COLO829 (cell line): ENCODE data around the gene CLMN.

ENCODE experiments used
- DNase-seq: peaks from one replicate; pipeline ENCODE4 v3.0.0; 2012; ENCODE audit warnings: low spot score

Gene CLMN

DNA sequence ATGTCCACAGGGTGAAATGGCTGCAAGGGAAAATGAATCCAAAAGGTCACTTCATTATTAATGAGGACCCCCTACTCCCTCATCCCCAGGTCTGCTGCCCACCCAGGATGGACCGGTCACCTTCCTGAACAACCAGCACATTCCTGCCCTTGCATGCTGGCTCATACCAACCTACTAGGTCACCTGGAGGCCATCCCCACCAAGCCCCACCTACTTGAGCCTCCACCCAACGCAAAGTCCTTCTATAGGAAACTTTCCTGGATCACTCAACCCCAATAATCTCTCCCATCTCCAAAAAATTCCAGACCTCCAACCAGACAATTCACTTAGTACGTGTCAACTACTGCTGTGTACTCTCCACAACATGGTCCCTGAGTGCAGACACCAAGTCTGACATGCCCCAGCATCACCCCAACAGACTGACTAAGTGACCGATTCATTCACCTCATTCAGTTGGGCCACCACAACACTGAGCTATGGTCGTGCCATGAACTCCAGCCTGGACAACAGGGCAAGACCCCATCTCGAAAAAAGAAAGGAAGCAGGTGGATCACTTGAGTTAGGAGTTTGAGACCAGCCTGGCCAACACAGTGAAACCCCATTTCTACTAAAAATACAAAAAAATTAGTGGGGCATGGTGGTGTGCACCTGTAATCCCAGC is 18.1 kb downstream of the CLMN start:
- no peak for DNase-seq

DNA sequence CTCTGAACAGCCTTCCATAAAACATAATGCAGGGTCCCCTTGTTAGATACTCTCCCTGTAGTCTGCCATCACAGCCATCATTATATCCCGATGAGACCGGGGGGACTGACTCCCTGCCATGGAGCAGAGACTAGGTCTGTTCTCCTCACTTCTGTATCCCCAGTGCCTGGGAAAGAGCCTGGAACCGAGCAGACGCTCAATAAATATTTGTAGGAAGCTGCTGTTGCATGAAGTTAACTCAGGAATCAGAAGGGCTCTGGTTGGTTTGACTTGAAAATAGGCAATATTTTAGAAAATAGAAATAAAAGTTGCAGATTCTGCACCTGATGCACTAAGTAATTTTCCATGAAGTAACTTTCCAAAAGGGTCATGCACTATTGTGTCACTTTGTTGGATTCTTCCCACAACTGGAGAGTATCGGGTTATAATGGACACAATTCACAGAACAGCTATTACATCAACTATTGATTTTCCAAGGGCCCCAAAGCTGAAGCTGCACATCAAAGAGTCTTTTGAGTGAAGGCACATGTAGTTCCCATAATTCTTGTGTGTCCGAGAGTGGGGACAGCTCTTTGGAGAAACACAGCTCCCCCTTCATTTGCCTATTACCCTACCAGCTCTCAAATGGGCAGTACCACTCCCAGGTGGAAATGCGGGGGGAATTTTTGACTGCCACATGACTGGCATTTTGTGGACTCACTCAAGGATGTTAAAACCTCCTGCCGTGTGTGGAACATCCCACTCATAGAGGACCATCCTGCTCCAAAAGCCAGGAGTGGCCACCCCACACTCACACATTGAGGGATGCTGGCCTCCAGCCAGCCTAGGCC is 18.8 kb downstream of the CLMN start:
- DNase-seq: no peak

DNA sequence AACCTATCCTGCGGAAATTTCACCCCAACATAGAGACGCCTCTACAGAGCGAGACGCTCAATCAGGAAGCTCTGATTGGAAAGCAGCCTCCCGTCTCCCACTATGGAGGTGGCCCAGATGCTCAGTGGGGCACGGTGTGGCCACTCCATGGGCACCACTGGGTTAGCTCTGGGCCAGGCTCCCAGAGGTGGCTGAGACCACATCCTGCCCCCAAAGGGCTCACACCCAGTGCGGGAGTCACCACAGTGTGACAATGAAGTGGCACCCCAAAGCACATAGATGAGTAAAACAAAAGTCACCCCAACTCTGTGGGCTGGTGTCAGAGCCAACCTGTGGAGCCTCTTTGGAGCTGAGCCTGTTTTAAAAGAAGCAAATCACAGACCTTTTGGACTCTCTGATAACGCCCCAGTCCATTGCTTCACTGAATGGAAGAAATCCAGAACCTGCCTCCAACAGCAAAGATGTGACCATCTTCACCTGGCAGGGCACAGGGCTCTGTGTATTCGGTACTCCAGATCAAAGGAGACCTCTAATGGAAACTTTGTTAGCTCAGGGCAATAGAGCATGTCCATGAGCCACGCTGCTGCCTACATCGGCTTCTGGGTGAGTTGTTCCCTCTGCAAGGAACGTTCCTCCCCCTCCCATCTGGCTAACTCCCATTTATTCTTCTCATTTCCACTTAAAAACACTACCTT is 19.6 kb downstream of the CLMN start:
- DNase-seq: no peak

DNA sequence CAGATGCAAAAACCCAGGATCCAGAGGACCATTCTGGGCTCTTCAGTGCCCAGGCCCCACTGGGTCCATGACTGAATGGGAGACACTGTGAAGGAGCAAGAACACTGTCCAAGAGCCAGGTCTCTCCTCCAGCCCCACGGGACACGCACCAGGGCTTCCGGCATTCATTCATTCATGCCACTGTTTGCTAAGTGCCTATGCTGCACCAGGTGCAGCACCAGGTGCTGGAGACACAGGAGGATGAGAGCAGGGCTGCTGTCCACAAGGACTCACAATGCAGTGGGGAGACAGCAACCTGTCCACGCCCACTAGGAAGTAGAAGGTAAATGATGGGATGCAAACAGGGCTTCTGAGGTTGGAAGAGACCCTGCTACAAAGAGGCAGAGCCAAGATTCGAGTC is 20.4 kb downstream of the CLMN start:
- no peak for DNase-seq

DNA sequence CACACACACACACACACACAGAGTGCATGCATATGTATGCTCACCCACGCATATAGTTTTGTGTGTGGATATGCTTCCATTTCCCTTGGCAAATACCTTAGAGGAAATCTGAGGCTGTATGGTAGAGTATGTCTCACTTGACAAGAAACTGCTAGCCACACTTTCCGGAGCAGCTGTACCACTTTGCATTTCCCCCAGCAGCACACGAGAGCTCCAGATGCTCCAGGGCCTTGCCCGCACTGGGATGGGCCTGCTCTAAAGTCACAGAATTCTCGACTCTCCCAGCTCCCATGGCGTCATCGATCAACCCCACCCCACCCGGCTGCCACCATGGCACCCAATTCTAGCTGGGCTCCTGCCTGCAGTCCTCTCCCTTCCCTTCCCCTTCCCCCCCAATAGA is 21.9 kb downstream of the CLMN start:
- no peak for DNase-seq

DNA sequence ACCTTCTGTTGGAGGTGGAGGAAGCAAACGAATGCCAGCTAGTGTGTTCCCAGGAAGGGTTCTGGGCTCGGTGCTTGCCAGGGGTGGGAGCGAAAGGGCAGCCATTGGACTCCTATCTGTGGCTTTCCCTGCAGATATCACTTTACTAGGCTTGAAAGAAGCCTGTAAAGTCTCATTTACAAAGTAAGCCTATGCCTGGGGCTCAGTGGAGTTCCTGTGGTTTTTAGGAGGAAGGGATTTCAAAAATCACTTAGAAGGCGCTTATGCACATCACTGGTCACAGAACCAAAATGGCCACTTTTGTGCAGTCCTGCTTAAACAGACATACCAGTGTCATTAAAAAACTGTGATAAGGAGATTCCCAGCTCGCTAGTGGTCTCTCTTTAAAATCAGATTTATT is 22.7 kb downstream of the CLMN start:
- no peak for DNase-seq

DNA sequence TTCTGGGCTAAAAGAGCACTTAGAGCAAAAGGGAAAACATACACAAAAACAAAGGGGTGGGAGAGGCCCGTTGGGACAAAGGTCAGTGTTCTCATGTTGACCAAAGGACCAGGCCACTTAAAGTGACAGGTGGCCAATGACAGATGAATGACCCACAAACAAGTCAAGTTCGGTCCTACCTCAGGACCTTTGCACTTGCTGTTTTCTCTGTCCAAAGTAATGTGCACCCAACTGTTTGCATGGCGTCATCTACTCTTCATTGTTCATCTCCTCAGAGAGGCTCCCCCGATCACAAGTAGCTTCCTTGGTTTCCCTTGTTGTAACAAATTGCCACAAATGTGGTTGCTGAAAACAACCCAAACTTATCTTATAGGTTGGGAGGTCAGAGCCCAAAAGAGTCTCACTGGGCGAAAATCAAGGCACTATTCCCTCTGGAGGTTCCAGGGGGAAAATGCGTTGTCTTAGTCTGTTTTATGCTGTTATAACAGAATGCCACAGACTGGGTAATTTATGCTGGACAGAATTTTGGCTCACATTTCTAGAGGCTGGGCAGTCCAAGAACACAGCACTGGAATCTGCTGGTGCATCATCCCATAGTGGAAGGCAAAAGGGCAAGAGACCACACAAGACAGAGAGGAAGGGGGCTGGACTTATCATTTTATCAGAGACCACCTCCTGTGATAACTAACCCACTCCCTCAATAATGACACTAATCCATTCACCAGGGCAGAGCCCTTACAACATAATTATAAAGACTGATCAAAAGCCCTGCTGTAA is 23.9 kb downstream of the CLMN start:
- DNase-seq: no peak

DNA sequence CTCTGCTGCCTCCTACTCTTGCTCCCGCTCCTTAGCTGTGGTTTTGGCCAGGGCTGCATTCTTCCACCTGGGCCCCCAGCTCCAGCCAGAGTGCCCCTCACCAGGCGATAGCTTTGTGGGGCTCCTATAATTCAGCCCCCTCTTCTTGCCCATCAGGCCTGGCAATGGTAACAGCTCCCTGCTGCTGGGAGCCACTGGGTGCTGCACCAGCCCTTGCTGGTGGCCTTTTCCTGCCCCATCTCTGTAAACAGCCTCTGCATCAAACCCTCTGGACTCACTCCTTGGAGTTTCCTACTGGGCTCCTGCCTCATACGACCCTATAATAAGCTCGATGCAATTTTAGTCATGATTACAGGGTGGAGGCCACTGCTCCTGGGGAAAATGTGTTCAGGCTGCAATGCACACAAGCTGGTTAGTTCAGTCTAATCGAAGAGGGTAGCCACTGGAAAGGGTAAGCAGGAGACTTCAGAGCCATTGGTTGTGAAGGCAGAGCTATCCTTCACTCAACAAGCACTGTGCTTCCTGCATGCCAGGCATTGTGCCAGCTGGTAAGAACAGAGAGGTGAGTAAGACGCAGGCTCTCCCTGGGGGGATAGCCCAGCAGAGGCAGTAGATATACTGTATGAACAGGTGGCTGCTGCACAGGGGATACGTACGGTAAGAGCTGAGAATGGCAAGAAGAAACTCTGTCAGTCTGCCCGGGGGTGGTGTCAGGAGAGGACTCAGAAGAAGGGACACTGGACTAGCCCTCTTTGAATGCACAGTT is 24.7 kb downstream of the CLMN start:
- DNase-seq: no peak

DNA sequence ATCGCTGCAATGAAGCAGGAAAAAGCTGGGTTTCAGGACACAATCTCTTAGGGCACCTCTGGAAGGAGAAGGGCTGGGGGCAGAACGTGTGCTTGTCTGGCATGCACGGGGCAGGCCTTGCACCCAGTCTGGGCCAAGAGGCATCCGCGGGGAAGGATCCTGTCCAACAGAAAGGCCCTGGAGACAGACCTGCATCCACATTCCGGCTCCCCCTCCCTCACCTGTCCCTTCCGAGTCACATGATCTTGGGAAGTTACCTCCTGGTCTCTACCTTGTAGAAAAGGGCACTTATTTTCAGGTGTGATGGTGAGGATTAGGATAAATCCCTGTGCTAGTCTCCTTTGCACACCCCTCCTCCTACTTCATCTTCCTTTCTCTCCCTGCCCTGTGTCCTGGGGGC is 25.4 kb downstream of the CLMN start:
- no peak for DNase-seq

DNA sequence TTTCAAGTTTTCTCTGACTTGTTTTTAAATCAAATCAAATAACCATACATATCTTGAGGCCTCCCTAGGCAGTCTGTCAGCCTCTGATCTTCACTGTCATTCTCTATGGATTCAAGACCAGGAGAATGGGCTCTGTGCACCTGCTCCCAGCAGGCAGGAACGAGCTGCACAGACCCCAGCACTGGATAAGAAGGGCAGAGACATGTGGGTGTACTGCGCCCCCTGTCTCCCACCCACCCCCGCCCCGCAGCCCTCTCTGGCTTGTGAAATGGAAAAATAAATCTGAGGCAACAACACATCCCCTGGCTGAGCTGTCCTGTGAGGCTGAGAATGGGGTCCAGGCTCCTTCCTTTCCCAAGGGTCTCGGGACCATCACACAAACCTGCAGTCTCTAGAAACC is 26.3 kb downstream of the CLMN start:
- no peak for DNase-seq

DNA sequence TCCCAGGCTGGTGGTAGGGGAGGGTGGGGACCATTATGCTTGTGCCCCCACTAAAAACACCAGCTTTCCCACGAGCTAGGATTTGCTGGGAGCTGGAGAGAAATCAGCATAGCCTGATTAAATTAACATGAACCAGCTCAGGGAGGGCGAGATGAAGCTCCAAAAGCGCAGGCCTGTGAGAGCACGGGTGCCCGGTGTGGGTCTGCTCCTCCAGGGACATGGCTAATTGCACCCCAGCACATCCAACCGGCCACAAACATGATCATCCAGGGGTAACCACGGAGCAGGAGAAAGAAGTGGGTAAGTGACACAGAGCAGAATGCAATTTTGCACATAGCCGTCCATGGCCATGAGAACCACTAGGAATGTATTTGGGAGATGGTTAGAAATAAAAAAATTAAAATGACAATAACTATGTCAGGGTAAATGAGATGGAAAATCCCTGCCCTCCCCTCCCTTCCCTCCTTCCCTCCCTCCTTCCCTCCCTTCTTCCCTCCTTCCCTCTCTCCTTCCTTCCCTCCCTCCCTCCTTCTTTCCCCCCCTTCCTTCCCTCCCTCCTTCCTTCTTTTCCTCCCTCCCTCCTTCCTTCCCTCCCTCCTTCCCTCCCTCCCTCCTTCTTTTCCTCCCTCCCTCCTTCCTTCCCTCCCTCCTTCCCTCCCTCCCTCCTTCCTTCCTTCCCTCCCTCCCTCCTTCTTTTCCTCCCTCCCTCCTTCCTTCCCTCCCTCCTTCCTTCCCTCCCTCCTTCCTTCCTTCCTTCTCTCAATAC is 26.9 kb downstream of the CLMN start:
- no peak for DNase-seq

DNA sequence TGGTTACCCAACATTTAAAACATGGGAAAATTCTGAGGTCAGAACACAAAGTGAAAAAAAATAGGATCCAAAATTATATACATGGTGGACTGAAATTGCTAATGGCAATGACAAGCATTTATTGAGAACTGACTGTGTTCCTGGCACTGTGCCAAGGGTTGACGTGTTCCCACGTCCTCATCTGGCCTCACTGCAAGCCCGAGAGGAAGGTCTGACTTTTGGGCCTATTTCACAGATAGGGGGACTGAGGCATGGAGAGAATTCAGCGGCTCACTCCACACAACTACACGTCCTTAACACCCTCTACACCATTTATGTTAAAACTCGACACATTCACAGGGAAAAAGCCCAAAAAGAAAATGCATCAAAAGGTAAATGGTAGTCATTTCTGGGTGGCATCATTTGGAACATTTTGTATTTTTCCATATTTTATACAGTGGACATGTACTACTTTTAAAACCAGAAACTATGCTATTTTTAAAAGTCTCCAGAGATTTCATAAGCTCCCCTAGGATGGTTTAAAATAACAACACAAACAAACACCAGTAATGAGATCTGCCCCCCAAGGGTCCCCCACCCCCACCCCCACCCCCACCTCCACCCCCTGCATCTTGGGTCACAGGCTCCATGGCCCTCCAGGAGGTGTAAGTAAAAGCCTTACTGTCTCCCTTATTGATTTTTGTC is 27.7 kb downstream of the CLMN start:
- DNase-seq: no peak

DNA sequence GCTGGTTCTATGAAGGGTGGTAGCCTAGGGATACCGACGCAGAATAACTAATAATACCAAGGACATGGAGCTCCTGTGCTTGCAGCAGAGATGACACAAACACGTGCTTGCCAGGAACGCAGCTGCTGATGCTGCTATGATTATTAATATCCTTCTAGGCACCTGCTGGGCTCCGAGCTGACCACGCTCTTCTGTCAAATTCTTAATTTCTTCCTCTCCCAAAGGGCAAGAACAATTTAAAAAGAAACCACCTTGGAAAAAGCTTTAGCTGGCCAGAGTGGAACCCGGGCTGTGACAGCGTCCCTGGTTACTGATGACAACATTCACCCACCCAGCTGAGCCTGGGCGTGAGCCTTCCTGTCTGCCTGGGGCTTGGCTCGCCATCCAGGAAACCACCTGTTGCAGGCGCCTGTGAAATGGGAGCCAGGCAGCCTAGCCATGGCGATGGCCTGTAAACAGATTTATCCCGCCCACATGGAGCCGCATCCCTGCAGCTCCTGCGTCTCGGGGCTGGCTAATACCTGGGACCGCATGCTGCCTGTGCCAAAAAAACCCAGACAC is 28.8 kb downstream of the CLMN start:
- DNase-seq: no peak

DNA sequence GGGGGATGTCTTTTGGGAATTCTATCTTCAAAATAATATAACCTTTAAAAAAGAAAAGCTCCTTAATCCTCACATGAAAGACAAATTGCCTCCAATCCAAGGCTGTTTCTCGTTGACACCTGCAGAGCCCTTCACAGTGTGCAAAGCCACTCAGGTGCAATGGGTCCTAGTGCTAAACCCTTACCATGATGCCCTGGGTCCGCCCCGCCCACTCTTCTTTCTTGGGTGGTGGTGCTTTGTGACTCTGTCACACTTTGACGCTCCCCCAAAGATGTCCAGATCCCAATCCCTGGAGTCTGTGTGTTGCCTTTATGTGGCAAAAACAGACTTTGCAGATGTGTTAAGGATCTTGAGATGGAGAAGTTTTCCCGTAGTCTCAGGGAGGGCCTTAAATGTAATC is 29.7 kb downstream of the CLMN start:
- no peak for DNase-seq

DNA sequence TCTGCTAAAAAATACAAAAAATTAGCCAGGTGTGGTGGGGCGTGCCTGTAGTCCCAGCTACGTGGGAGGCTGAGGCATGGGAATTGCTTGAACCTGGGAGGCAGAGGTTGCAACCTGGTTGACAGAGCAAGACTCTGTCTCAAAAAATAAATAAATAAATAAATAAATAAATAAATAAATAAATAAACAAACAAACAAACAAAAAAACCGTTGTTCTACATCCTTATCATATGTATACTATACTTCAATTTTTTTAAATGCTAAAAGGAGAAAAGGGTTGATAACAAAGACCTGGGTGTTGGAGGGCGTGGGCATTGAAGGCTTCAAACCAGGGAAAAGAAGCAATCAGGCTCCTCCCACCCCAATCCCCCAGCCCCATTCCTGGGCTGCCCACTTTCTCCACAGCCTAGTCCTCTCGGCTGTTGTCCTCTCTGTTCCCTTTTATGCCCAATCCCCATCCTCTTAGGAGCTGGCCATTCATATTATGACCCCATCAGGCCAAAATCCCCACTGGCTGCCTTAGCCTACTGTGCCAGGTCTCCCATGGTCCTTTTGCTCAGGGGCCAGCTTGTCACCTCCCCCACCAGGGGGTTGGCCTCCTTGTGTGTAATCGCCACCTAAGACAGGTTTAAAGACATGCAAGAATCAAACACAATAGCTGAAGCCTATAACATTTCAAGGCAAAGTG is 30.2 kb downstream of the CLMN start:
- DNase-seq: no peak

DNA sequence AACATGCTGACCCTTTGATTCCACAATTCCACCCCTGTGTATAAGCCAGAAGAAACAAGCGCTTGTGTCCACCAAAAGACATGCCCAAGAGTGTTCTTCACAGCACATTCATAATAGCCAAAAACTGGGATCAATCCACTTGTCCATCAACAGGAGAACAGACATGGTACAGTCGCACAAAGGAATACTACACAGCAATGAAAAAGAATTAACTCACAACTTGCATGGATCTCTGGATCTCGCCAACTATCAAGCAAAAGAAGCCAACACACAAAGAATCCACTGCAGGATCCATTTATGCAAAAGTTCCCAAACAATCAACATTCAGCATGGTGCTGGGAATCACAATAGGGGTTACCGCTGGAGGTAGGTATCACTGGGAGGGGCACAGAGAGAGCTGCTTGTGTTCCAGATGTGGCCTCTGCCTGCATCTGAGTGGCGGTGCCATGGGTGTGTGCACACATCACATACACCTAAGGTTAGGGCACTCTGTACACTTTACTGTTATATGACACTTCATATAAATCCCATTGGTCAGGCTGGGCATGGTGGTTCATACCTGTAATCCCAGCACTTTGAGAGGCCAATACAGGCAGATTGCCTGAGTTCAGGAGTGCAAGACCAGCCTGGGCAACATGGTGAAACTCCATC is 30.9 kb downstream of the CLMN start:
- DNase-seq: no peak

DNA sequence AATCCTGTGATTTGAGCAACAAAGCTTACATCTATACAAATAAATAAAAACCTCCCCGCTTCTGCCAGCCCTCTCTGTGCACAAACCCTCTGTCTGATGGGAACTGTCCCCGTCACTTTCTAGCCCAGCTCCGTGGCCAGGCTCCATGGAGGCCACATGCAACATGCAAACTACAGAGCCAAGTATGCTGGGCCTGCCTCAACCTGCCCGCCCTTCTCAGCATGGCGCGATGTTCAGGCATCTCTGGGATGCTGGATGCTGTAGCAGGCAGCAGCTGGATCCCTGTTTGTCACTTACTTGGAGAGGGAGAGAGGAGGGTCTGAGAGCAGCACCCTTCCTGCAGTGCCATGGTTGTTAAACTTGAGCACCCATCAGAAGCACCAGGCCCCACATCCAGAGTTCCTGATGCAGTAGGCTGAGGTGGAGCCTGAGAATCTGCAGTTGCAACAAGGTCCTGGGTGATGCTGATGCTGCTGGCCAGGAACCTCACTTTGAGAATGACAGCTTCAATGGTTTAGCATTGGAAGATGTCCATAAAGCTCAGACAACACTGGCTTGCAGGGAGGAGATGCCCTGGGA is 32.4 kb downstream of the CLMN start:
- no peak for DNase-seq

DNA sequence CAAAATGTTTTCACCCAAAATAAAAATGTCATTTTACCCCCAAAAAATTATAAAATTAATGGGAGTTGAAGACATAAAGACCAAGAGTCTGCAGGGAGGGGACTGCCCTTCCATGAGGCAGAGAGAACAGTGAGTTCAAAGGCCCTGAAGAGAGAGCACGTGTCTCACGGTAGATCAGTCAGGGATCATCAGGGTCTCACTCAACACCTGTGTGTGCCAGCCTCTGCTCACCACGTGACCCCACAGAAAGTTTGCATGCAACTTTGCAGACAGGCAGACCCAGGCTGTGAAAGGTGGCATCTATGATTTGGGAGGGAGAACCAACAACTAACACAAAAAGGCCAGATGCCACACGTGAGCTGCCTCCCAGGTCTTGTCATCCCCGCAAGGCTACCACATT is 33.1 kb downstream of the CLMN start:
- no peak for DNase-seq

DNA sequence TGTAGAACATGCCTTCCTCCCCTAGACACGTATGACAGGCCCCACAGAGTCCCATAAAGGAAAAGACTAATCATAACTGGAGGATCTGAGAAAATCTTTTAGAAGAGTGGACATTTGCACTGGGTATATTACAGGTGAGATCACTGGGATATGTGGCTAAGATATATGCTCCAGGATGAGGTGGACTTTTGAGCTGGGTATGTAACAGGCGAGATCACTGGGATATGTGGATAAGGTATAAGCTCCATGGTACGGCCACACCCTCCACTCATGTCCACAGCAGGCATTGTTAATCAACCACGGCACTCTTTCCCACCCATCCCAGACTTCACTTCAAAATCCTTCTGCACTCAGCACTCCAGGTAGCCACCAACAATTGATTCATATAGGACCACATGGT is 34.1 kb downstream of the CLMN start:
- DNase-seq: no peak
